Vagina (tissue), 2 donors: ENCODE measurements around the gene CDC14A. TPM values are rescaled to one million over a fixed set of nuclear protein-coding genes. Genes with fewer than 3 reads are reported as not detected.

Experiments
- DNase-seq, 2 donors: peaks; one replicate each; pipeline ENCODE4 v3.0.0-alpha.2; 2017; ENCODE audit errors: extremely low spot score in 2 of 2
- H3K27ac ChIP-seq: fragments of 200-600 bp; sonication (generic); one replicate; pipeline ENCODE4 v1.5.1; 2019
- H3K27me3 ChIP-seq: fragments of 200-600 bp; sonication (generic); one replicate; pipeline ENCODE4 v1.5.1; 2019
- H3K36me3 ChIP-seq, 2 donors: fragments of 200-600 bp; sonication (generic); one replicate each; pipeline ENCODE4 v1.5.1; 2017 to 2019
- H3K4me1 ChIP-seq: fragments of 200-600 bp; sonication (generic); one replicate; pipeline ENCODE4 v1.5.1; 2019
- H3K4me3 ChIP-seq, 2 donors: fragments of 200-600 bp; sonication (generic); 1 replicate in 1 of 2; 2 replicates in 1 of 2; pipeline ENCODE4 v1.5.1; 2016 to 2019
- H3K9me3 ChIP-seq: fragments of 200-600 bp; sonication (generic); one replicate; pipeline ENCODE4 v1.5.1; 2019
- CTCF ChIP-seq, 3 experiments: fragments of 450-650 bp in 2 of 3; fragments of 200-600 bp in 1 of 3; sonication (generic) in 1 of 3; IDR thresholded peaks; one replicate each; pipeline ENCODE4 v1.5.1; 2017 to 2019; ENCODE audit warnings: antibody characterized with exemption in 3 of 3, mild to moderate bottlenecking in 2 of 3, moderate library complexity in 2 of 3
- POLR2A ChIP-seq, 2 donors: fragments of 450-650 bp; IDR thresholded peaks; one replicate each; pipeline ENCODE4 v1.6.1; 2017; ENCODE audit warnings: antibody characterized with exemption in 2 of 2, mild to moderate bottlenecking in 2 of 2, moderate library complexity in 2 of 2
- POLR2AphosphoS5 ChIP-seq, 2 donors: sonication (generic); formaldehyde crosslinking; IDR thresholded peaks; one replicate each; pipeline ENCODE4 v1.9.0; 2017; ENCODE audit warnings: antibody characterized with exemption in 2 of 2, mild to moderate bottlenecking in 2 of 2, low read depth in 1 of 2; ENCODE audit not compliant: insufficient read depth in 1 of 2
- intact Hi-C: fragments of 100-400 bp; cut with DNase I; formaldehyde crosslinking; loops from one replicate; pipeline ENCODE4 v1.15.1; 2023
- total RNA-seq: library from RNA; depleted of rRNA; stranded (reverse); fragments of >200 nt; gene quantifications from one replicate; pipeline ENCODE4 v1.2.3, GENCODE V29; 2016

CDC14A gene
- total RNA-seq, 1 donor from 2014 or later: 14.5 TPM

GRCh38 chr1:100387209-100387608 lies 34.9 kb downstream of the CDC14A start:
- TF ChIP-seq POLR2A (IDR thresholded peaks at IDR 0.05) (no peak), CTCF (IDR thresholded peaks at IDR 0.05) (no peak), POLR2AphosphoS5 (IDR thresholded peaks at IDR 0.05; ENCODE audit: insufficient read depth in 1 of 2, low read depth in 1 of 2) (no peak)
- Histone ChIP-seq H3K36me3 (no peaks in the 10 kb centered on the region), H3K27me3 (no peaks in the 10 kb centered on the region), H3K27ac (peak overlapping the region; percentile 13), H3K4me3 (no peak overlapping the region), H3K4me1 (peaks cover 19% of the 10 kb centered on the region), H3K9me3 (no peaks in the 10 kb centered on the region)
- intact Hi-C loops: no loop called here
- DNase-seq: no peak

- H3K27ac ChIP-seq: peak overlapping the region; percentile 13
- no peak for TF ChIP-seq CTCF (IDR thresholded peaks at IDR 0.05)
- TF ChIP-seq POLR2A (IDR thresholded peaks at IDR 0.05): no peak
- no peak for TF ChIP-seq POLR2AphosphoS5 (IDR thresholded peaks at IDR 0.05; ENCODE audit: insufficient read depth in 1 of 2, low read depth in 1 of 2)
- no peak for DNase-seq
- H3K4me3 ChIP-seq: no peak overlapping the region
- peaks cover 19% of the 10 kb centered on the region for H3K4me1 ChIP-seq
- no peaks in the 10 kb centered on the region for H3K36me3 ChIP-seq
- H3K9me3 ChIP-seq: no peaks in the 10 kb centered on the region
- intact Hi-C loops: no loop called here
- no peaks in the 10 kb centered on the region for H3K27me3 ChIP-seq
These were observed 35.5 kb downstream of the CDC14A start for GRCh38 chr1:100387657-100388350.

GRCh38 chr1:100390531-100390930 lies 38.2 kb downstream of the CDC14A start:
- Histone ChIP-seq H3K36me3 (peaks cover 0 to 10% of the 10 kb centered on the region in 2 donors), H3K27me3 (no peaks in the 10 kb centered on the region), H3K4me3 (no peak overlapping the region), H3K4me1 (peaks cover 19% of the 10 kb centered on the region), H3K9me3 (no peaks in the 10 kb centered on the region), H3K27ac (no peak overlapping the region)
- intact Hi-C loops: no loop called here
- no peak for DNase-seq
- no peak for TF ChIP-seq CTCF (IDR thresholded peaks at IDR 0.05)

GRCh38 chr1:100391675-100392074 lies 39.4 kb downstream of the CDC14A start:
- H3K9me3 ChIP-seq: no peaks in the 10 kb centered on the region
- H3K27ac ChIP-seq: no peak overlapping the region
- peaks cover 19% of the 10 kb centered on the region for H3K4me1 ChIP-seq
- H3K36me3 ChIP-seq: peaks cover 0 to 10% of the 10 kb centered on the region in 2 donors
- H3K27me3 ChIP-seq: no peaks in the 10 kb centered on the region
- DNase-seq: no peak
- TF ChIP-seq POLR2AphosphoS5 (IDR thresholded peaks at IDR 0.05; ENCODE audit: insufficient read depth in 1 of 2, low read depth in 1 of 2) (no peak), CTCF (IDR thresholded peaks at IDR 0.05) (no peak), POLR2A (IDR thresholded peaks at IDR 0.05) (no peak)
- intact Hi-C loops: no loop called here
- no peak overlapping the region for H3K4me3 ChIP-seq

- intact Hi-C loops: no loop called here
- Histone ChIP-seq H3K36me3 (peaks cover 0 to 10% of the 10 kb centered on the region in 2 donors), H3K27ac (no peak overlapping the region), H3K4me1 (peaks cover 14% of the 10 kb centered on the region), H3K27me3 (no peaks in the 10 kb centered on the region), H3K9me3 (no peaks in the 10 kb centered on the region), H3K4me3 (no peak overlapping the region)
- no peak for DNase-seq
- no peak for TF ChIP-seq CTCF (IDR thresholded peaks at IDR 0.05)
- TF ChIP-seq POLR2A (IDR thresholded peaks at IDR 0.05): no peak
- no peak for TF ChIP-seq POLR2AphosphoS5 (IDR thresholded peaks at IDR 0.05; ENCODE audit: insufficient read depth in 1 of 2, low read depth in 1 of 2)
These were observed 40.5 kb downstream of the CDC14A start for GRCh38 chr1:100392756-100393155.
